NCI-H345 treated with DMSO at 0.1 percent for 48 hours (cell line): ENCODE results near the gene ZC3H6.
"Not testable (repeated sequence)": the region's sequence is repeated elsewhere in the genome, so short reads cannot be mapped to it uniquely, and the experiment has no call there.

Experiments
- DNase-seq: peaks from one replicate; lab custom pipeline; 2025; ENCODE audit not compliant: unreplicated experiment; lab: John Stamatoyannopoulos, UW

ZC3H6 gene

GRCh38 chr2:112321375-112322320, 46.3 kb downstream of the ZC3H6 start:
- DNase-seq: no peak

GRCh38 chr2:112322919-112323318, 47.5 kb downstream of the ZC3H6 start:
- no peak for DNase-seq

DNA sequence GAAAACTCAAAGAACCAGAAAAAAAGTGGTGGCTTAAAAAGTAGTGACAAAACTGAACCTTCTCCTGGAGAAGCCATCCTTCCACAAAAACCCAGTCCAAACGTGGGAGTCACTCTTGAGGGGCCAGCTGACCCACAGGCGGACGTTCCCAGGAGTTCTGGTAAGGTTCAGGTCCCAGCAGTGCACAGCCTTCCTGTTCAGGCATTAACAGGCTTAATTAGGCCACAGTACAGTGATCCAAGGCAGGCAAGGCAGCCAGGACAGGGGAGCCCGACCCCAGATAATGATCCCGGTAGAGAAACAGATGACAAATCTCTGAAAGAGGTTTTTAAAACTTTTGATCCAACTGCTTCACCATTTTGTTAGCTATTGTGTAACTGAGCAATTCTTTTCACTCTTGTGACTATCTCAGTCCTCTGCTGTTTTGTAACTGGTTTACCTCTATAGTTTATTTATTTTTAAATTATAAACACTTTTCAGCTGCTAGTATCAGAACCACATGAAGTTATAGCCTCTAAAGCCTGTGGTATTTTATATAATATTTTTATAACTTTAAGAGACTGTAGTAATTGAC, 56.8 kb downstream of the ZC3H6 start:
- no peak for DNase-seq

DNA sequence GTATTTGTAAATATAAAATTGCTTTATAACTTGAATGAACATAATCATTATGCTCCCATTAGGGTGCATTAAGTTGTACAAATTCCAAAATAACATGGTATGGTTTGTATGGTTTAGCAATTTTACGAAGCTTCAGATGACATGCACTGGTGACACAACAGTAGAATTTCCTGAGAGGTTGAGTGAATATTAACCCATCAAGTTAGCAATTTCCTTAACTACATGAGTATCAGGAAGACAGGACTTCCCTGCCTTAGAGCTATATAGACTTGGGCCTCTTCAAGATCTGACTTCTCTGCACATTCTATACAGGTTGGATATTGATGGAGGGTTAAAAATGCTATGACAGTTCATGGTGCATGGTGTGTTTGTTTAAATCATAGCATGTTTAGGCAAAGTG, 60.2 kb downstream of the ZC3H6 start:
- DNase-seq: no peak

DNA sequence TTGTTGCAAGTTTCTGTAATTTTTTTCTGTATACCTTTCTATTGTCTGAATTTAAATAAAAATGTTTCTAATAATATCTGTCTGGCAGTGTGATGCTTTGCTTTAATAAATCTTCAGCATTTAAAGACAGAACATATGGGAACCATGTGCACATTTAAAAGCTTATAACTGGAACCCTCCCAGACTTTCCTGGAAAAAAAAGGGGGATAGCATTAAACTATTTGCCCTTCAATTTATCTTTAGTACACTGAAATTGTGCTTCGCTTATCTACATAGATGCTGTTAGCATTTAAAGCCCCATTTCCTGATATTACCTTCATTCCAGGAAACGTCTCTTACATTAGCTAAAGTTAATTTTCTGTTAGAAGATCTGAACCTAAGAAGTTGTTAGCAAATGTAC, 64.6 kb downstream of the ZC3H6 start:
- DNase-seq: no peak

GRCh38 chr2:112340475-112341267, 65.3 kb downstream of the ZC3H6 start:
- DNase-seq: no peak

- DNase-seq: no peak
These were observed 66.7 kb downstream of the ZC3H6 start for GRCh38 chr2:112342067-112342550.

DNA sequence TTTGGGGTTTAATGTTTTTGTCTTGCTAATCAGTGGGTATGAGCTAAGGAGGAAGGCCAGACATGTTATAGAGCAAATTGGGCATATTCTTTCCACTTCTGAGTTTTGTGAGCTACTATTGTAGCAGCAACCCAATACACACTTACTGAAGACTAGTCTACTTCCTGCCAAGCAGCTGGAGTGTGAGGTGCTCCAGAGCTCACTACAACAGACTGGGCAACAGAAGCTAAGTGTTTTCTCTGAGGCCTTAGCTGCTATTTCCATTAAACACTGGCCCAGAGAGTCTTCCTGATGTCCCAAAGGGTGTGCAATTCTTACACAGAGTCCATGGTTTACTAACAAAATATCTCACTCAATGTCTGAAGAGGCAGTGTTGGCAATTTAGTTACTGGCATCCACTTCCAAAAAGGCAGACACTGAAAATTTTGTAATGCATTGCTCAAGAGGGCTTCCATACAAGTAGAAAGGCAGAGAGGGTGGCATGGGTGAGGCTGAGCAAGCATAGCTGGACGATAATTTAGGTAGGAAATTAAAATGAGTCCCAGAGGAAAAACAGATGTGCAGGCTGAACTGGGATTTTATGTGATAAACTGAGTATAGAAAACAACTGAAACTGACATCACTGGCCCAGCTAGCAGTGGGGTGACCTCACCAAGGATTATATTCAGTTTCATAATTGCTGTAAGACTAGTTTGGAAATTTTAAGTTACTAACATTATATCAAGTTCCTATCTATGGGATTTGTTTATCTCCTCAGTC, 68.6 kb downstream of the ZC3H6 start:
- DNase-seq: no peak

GRCh38 chr2:112345030-112346027, 69.9 kb downstream of the ZC3H6 start:
- DNase-seq: no peak

- not testable (repeated sequence) for DNase-seq
These were observed 76.9 kb downstream of the ZC3H6 start for GRCh38 chr2:112352292-112352691.

- not testable (repeated sequence) for DNase-seq
These were observed 77.6 kb downstream of the ZC3H6 start for GRCh38 chr2:112352809-112353603.

- not testable (repeated sequence) for DNase-seq
These were observed 78.9 kb downstream of the ZC3H6 start for GRCh38 chr2:112354335-112354734.

GRCh38 chr2:112360055-112360454, 84.7 kb downstream of the ZC3H6 start:
- not testable (repeated sequence) for DNase-seq
